ENCODE data around the gene RPL10.
"Not testable (repeated sequence)": the region's sequence is repeated elsewhere in the genome, so short reads cannot be mapped to it uniquely, and the experiment has no call there.

Gene RPL10

DNA sequence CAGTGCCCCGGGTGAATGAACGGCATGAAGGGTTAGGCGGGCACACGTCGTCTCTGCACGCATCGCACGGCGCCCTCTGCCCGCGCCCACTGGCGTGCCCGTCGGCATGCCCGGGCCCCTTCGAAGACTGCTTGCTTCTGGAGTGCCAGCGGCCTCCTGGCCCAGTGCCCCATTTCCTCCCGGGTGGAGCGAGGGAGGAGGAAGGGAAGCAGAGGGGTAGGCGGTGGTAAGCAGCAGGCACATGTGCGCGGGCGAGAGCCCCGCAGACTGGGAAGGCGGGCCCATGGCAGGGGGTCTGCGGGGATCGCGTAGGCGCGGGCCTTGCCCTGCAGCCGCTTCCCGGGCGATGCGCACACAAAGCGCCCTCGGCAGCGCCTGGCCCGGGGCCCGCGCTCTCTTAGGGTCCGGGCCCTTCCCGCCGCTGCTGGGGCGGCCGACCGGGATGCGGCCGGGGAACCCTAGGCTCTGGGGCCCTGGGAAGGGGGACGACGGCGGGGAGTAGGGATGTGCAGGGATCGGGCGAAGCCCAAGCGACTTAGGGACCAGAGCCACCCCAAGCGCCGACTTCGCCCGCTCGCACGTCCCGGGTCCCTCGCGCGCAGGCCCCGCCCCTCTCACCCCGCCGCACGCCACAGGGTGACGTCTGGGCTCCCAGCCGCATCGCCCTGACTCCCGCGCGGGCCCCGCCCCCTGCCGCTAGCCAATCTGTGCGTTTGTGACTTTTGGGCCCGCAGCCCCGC is 19.9 kb upstream of the RPL10 start:
- DNase-seq (ENCODE audit: low spot score): no peak

DNA sequence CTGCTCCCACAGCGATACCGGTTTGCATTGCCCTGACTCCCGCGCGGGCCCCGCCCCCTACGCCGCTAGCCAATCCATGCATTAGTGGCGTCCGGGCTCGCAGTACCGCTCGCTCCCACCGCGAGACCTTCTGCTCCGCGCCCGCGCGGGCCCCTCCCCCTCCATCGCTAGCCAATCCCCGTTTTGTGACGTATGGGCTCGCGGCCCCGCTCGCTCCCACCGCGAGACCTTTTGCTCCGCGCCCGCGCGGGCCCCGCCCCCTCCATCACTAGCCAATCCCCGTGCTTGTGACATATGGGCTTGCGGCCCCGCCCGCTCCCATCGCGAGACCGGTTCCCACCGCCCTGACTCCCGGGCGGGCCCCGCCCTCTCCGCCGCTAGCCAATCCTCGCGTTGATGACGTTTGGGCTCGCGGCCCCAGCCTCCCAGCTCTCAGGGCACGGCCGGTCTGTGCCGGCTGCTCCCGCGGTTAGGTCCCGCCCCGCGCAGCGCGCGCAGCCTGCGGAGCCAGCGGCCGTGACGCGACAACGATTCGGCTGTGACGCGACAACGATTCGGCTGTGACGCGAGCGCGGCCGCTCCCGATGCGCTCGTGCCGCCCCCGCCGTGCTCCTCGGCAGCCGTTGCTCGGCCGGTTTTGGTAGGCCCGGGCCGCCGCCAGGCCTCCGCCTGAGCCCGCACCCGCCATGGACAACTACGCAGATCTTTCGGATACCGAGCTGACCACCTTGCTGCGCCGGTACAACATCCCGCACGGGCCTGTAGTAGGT is 19.2 kb upstream of the RPL10 start, which contains the start of gene EMD:
EMD (plus strand) TSS at position 497 of the 770 bp plus-strand sequence; CDS start at position 687, 190 bp downstream.
- DNase-seq (ENCODE audit: low spot score): peak; percentile 97

DNA sequence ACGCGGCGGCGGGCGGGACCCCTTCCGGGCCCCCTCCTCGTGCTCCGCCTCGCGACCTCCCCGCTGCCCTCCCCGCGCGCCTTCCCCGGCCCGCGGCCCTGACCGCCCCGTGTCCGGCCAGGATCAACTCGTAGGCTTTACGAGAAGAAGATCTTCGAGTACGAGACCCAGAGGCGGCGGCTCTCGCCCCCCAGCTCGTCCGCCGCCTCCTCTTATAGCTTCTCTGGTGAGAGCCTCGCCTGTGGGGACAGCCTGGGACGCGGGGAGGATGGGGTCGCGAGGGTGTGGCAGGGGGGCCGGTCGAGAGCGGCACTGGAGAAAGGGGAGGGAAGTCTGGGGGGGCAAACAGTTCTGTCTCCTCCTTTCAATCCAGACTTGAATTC is 18.6 kb upstream of the RPL10 start:
- DNase-seq (ENCODE audit: low spot score): no peak

DNA sequence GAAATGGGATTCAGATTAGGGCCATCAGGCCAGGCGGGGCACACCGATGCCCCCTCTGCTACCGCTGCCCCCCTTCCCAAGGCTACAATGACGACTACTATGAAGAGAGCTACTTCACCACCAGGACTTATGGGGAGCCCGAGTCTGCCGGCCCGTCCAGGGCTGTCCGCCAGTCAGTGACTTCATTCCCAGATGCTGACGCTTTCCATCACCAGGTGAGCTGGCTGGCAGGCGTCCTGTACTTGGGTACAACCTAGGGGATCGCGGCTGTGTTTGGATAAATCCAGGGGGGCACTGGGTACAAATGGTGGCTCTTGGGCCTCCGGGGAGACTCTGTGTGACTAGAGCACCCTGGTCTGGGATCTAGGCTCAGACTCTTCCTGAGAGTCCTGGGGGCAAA is 18.0 kb upstream of the RPL10 start:
- no peak for DNase-seq (ENCODE audit: low spot score)

DNA sequence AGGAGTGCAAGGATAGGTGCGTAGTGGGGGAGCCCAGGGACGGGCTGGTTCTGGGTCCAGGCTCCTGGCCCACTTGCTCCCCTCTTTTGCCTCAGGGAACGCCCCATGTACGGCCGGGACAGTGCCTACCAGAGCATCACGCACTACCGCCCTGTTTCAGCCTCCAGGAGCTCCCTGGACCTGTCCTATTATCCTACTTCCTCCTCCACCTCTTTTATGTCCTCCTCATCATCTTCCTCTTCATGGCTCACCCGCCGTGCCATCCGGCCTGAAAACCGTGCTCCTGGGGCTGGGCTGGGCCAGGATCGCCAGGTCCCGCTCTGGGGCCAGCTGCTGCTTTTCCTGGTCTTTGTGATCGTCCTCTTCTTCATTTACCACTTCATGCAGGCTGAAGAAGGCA is 17.4 kb upstream of the RPL10 start:
- no peak for DNase-seq (ENCODE audit: low spot score)

DNA sequence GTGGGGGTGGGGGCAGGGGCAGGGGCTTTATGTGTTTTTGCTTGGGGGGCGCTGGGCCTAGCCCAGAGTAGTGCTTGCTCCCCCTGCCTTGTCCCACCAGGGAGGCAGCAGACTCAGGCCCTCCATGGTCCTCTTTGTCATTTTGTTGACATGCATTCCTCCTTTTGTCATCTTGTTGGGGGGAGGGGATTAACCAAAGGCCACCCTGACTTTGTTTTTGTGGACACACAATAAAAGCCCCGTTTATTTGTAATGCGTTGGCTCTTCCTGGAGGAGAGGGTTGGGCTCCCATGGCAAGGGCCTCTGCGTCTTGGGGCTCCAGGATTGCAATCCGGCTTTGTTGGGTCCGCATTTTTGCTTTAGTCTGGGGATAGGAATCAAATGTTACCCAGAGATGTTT is 16.9 kb upstream of the RPL10 start:
- no peak for DNase-seq (ENCODE audit: low spot score)

DNA sequence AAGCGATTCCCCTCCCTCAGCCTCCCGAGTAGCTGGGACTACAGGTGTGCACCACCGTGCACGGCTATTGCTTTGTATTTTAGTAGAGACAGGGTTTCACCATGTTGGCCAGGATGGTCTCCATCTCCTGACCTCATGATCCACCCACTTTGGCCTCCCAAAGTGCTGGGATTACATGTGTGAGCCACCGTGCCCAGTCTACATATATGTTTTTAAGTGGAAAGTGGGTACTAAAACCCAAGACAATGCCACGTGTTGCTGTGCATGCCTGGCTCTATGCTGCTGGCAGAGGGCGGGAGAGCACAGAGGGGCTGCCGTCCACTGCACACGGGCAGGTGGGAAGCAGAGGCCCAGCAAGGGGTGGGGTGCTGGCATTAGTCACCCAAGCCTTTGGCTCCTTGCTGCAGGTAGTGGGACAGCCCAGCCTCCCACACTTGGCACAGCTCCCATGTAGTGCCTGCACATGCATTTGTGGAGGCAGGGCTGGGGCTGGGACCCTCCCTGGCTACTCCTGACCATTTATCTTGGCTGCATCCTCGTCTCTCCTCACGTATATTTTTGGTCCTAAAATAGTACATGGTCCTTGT is 15.6 kb upstream of the RPL10 start:
- no peak for DNase-seq (ENCODE audit: low spot score)

DNA sequence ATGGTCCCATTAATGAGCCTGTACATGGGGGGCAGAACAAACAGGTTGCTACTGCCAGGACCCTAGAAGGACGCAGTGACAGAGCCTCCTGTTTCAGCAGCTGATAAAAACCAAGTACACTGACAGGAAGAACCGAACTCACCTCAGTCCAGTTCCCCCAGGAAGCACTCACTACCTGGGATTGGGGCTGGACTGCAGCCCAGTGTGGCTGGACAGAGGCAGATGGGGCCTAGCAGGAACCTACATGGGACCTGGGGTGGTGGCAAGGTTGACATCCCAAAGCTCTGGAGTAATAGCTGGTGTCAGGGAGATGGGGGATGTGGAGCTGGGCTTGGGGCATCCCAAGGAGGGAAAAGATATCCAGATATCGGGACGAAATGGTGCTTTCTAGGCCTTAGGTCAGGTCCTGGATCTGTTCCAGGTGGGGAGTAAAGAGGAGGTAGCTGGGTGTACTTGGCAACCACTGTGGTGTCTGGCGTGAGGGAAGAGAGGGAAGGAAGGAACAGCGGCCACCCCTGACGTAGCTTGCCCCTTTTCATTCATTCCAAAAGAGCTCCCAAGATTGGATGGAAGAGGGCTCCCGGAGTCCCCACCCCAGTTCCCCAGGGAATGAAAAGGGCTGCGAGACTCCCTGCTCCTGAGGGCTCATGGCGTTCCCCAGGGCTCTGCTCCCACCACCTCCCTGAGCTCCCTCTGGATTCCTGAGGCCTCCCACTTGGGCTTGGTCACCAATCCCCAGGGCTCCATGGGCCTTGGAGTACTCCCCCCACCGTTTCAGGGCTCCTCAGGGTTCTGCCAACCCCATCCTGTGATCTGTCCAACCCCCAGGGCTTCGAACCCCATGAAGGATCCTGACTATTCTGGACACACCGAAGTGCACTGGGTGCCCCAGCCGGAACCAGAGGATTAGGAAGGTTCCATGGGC is 14.6 kb upstream of the RPL10 start:
- no peak for DNase-seq (ENCODE audit: low spot score)

DNA sequence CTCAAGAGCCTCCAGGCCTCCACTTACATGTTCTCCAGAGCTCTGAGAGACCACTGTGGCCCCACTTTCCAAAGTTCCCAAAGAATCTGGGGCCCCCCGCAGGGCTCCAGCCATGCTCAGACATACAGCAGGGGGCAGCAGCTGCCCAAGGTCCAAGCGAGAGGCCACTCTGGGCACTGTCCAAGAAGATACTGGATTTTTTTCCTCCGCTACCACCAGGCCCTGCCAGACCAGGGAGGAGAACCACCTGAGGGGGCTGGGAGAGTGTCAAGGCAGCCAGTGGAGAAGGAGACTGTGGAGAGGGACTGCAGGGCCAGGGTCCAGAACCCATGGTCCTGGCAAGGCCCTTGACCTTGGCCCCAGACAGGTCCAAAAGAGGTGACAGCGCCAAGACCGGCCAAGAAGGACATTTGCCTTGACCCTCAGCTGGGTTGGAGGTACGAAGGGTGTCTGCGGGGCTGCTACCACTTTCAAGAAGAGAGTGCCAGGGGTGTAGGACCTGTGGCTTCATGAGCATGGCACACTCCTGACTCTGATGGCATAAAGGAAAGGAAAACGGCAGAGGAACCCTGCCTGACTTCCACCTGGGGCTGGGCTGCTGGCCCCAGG is 13.8 kb upstream of the RPL10 start:
- no peak for DNase-seq (ENCODE audit: low spot score)

DNA sequence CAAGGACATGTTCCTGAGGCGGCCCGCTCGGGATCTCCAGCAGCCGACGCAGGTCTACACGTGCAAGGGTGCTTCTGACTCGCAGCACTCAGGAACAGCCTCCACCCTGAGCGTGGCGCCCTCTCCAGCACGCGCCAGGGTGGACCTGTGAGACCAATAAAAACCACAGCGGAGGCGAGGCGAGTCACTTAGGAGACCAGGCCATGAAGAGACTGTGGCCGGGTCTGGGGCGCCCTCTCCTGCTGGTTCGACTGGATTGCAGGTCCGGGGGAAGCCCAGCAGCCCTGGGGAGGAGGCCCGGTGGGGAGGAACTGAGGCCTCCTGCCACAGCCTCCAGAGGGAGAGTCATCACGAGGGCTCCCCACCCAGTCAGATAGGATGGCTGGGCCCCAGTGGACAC is 10.1 kb upstream of the RPL10 start:
- DNase-seq (ENCODE audit: low spot score): not testable (repeated sequence)

DNA sequence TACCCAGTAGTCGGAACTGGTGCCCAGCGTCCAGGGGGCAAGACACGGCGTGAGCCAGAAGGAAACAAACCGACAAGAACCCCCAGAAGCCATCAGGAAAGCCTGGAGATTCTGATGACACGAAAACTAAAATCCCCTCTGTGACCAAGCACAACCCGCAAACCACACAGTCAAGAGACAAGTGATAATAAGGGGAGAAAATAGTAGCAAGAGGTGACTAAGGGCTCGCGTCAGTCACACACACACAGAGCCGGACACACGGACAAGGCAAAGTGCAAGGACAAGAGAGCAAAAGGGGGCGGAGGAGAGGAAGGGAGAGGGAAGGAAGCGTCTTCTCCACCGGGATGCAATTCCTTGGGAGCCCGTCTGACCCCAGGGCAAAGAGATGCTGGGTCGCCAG is 9.5 kb upstream of the RPL10 start:
- not testable (repeated sequence) for DNase-seq (ENCODE audit: low spot score)

DNA sequence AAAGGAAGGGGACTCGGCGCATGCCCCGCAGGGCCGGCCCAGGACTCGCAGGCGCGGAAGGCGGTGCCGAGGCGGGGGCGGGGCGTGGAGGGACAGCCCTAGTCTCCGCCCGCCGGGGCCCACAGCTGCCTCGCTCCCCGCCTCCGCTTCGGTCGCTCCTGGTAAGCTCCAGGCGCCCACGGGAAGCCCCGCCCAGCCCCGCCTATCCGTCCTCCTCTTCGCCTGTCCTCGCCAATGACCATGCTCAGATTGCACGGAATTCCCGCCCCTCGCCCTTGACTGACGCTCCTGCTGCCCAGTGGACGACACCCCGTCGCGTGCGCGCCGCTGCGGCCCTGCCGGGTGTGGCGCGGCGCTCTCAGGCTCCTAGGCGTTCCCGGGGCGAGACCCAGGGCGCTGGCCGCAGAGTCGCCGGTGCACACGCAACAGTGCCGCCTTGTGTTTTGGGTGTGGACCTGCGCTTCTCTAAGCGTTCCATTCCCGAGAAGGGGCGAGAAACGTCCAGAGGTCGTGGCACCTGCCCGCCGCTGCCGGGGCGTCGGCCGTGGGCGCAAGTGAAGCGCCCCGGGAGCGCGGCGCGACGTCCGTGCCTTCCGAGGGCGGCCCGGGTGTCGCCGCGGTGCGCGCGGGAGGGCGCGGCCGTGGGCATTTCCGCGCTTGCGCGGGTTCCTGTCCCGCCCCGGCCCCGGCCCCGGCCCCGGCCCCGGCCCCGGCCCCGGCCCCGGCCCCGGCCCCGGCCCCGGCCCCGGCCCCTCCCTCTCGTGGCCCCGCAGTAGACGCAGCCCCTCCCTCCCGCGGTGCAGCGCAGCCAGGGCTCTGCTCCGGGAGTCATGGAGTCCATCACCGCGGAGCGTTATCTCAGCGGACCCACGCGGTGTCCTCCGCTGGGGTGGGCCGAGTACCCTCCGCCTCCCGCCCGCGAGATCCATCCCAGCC is 8.1 kb upstream of the RPL10 start:
- not testable (repeated sequence) for DNase-seq (ENCODE audit: low spot score)

DNA sequence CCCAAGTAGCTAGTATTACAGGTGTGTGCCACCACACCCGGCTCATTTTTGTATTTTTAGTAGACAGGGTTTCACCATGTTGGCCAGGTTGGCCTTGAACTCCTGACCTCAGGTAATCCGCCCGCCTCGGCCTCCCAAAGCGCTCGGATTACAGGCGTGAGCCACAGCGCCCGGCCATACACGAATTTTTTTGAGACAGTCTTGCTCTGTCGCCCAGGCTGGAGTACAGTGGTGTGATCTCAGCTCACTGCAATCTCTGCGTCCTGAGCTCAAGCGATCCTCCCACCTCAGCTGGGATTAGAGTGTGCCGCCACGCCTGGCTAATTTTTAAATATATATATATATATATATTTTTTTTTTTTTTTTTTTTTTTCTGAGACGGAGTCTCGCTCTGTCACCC is 1.8 kb upstream of the RPL10 start:
- not testable (repeated sequence) for DNase-seq (ENCODE audit: low spot score)

DNA sequence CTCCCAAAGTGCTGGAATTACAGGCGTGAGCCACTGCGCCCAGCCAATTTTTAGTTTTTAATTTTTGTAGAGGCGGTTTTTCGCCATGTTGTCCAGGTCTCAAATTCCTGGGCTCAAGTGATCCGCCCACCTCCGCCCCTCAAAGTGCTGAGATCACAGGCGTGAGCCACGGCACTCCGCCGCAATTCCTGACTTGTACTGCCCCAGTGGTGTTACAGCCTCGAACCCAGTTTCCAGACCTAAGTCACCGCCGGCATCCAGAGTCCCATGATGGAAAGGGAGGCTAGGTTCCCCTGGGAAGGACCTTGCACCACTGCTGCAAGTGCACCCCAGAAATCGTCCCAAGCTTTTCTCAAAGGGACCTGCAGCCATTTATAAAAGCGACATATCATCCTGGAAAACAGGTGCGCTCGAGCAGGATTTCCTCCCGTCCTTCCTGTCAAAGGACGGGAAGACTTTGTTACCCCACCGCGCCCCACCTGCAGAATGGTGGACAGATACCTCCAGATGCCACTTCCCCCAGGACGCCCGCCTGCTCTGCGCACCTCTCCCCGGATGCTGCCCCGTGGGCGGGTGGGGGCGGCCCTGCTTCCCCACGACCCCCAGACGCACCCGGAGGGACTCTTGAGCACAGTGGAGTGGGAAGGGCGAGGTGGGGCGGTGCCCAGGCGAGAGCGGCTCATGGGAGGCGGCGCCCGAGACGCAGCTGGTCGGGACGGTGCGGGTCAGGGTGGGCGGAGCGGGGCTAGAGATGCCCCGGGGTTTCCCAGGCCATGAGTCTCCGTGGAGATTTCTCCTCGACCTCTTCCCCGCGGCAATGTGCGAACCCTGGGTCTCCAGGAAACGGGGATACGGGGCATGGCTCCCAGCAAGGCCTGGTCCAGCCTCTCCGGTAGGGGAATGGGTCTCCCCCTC is 947 bp upstream of the RPL10 start:
- DNase-seq (ENCODE audit: low spot score): peak; percentile 68

DNA sequence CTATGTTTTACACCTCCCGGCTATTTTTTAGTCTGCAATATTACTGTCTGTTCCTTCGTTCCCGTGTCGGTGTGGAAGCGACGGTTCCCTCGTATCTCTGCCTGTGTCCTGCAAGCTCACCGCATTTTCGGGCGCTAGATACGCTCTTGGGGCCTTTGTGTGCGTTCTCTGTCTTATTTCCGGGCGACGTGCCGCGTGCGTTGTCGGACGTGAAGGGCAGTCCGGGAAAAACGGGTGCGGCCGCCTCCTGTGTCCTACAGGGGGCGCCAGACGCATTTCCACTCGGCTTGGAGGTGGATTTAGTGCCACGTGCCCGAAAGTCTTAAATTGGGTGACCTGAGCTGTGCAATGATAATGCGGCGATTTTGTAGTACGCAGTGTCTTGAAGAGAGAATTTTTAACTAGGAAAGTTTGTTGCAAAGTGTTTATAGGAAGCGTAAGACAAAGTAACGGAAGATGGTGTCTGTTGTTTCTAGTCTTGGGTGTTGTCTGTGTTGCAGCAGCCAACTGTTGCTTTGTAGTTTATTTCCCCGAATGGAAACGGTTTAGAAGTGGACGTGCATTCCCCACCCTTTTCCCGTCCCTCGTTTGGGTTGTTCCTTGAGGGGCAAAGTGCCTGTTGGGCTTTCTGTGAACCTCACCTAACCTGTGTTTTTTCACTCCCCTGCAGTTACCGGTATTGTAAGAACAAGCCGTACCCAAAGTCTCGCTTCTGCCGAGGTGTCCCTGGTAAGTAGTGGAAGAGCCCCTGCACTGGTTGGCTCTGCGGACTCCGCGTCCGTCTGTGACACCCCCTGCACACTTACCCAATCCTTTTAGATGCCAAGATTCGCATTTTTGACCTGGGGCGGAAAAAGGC is 720 bp downstream of the RPL10 start:
- DNase-seq (ENCODE audit: low spot score): peak; percentile 80

DNA sequence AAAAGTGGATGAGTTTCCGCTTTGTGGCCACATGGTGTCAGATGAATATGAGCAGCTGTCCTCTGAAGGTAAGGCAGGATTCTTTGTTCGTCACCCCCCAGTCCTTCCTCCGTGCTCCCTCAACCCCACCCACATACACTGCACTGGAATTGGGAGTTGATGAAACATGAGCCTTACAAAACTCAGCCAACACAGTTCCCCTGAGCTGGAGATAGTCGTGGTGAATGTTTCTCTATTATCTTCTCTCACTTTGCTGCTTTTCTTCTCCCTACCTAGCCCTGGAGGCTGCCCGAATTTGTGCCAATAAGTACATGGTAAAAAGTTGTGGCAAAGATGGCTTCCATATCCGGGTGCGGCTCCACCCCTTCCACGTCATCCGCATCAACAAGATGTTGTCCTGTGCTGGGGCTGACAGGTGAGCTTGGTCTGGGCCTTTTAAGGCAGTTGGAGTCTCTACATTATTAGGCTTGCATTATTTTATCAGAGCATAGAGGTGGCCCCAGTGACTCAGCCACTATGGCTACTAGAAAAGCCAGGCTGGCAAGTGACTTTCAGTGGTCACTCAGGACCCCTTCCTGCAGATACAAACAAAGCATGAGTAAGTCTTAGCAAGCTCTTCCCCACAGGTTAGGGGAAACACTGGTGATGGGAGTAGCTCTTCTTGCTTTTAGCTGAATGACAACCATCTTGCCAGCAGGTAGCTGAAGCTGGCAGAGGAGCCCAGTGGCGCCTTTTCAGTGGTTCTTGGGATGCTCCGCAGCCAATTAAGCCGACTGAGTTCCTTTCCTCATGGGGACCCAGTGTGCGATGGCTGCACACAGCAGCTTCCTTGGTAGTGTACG is 1.6 kb downstream of the RPL10 start:
- DNase-seq (ENCODE audit: low spot score): peak; percentile 33

DNA sequence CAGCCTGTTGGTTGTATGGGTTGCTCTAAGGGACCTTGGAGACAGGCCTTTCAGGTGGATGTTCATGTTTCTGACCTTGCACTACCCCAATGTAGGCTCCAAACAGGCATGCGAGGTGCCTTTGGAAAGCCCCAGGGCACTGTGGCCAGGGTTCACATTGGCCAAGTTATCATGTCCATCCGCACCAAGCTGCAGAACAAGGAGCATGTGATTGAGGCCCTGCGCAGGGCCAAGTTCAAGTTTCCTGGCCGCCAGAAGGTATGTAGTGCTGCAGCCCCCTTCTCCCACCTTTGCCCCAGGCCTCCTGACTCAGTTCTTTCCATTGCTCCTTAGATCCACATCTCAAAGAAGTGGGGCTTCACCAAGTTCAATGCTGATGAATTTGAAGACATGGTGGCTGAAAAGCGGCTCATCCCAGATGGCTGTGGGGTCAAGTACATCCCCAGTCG is 2.2 kb downstream of the RPL10 start:
- not testable (repeated sequence) for DNase-seq (ENCODE audit: low spot score)

Data from NAMALWA (cell line).